Central memory CD4-positive, alpha-beta T cell (primary cell): ENCODE data around the gene ST6GALNAC6.
"Not testable (repeated sequence)": the region's sequence is repeated elsewhere in the genome, so short reads cannot be mapped to it uniquely, and the experiment has no call there.

Source experiments
- DNase-seq: peaks from one replicate; pipeline ENCODE4 v3.0.0; 2022

The ST6GALNAC6 gene

DNA sequence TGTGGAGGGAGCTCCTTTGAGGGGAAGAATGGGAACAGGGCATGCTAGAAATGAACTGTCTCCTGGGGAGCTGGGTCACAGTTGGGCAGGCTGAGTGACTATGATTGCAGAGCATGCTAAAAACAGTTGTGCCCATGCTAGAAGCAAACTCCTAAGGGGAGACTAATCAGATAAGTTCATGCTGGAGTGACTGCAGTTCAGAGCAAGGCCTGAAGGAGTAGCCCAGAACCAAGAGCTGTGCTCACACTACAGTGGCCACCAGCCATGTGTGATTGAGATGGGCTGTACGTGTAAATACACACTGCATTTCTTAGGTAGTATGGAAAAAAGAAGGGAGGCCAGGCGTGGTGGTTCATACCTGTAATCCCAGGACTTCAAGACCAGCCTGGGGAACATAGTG is 11.6 kb downstream of the ST6GALNAC6 start:
- no peak for DNase-seq

DNA sequence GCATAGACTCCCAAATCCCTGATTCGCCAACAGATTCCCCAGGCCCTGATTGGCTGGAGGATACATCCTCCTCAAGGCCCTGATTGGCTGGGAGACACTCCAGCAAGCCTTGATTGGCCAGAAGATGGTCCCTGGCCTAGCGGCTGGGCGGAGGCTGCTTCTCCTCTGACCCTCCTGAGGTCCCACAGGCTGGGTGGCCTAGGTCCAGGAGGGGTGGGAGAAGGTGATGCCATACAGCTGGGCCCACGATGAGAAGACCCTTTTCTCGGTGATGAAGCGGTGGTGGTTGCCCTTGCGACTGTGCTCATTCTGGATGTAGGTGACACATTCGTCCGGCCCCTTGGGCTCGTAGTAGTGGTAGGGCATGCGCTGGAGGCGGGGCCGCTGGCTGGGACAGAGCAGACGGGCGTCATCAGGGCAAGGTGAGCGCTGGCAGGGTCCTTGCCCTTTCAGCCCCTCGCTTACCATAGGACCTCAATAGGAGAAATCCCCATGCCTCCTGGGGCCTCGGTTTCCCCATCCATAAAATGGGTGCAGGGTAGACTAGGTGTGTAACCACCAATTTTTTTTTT is 12.9 kb downstream of the ST6GALNAC6 start:
- DNase-seq = no peak

DNA sequence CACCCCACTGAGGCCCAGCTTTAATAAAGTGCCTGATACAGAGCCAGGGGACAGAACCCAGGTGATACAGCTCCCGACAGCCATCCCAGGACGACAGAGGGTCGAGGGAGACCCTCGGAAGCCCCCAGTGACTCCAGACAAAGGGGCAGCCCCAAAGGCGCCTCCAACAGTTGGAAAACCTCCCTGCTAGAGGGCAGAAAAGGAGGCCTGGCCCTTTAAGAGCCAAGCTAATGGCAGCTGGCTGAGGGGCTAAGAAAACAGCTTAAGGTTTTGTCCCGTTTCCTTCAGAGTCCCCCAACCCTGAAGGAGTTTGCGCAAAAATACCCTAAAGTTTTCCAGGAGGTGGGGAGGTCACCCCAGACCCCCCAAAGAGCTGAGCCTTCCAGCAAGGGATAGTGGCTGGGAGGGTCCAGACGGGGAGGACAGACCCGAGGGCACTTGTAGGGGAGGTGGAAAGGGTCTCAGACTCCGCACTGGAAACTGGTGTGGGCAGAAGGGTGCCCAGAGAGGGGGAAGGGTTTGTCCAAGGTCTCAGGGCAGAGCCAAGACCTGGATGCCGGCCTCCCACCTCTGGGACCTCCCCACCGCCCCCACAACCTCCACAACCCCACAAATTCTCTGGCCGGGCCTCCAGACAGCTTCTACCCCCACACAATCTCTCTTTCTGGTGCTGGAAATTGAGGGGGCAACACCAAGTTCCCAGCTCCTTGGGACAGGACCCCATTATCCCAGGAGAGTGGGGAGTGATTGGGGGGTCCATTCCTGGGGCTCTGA is 13.7 kb downstream of the ST6GALNAC6 start:
- DNase-seq = no peak

DNA sequence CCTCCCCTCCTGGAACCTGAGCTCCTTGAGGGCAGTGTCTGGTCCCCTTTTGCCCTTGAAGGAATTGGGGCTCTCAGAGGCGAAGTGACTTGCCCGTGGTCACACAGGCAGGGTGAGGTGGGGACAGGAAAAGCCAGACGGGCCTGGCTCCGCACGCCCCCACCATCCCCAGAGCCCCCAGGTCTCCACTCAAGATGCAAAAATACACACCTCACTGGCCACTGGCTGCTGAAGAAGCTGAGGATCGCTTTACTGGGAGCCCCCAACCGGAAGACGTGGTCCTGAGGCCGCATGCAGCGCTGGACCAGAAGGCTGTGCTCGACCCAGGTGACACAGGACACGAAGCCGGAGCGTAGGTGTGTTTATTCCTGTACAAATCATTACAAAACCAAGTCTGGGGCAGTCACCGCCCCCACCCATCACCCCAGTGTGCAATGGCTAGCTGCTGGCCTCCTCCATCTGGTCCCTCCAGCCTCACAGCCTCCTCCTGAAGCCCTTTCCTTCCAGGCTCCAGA is 14.4 kb downstream of the ST6GALNAC6 start:
- DNase-seq = no peak

DNA sequence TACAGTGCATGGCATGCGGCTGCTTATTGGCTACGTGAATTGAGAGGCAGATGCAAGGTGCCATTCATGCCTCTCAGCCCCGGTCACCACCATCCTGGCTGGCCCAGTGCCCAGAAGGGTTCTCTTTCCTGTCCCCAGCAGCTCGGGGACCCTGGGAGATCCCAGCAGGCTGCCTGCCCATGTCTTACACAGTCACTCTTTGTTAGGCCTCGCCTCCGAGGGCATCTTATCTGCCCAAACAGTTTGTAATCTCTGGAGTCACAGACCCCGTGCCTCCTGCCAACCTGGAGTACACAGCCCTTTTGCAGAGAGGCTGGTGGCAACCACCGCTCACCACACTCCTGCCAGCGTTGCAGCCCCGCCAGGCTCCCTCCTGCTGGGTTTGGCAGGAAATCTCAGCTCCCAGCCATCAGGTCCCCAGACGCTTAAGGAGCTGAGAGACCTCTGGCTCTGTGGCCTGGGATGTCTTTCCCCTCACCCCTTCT is 14.9 kb downstream of the ST6GALNAC6 start:
- no peak for DNase-seq

DNA sequence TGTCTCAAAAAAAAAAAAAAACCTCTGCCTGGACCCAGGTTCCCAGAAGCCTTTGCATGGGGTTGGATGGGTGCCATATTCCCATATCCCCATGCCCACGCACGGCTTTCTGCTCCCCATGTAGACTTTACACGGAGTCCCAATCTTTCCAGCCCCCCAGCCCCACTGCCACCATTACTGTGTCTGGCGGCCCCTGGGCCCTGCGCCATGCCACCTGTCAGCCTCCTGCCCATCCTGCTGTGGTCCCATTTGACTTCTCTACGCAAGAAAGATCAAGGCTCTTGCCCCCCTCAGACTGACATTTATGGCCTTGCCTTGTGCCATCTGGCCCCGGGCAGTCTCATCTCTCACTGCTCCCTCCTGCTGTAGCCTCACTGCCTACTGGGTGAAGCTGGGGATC is 15.4 kb downstream of the ST6GALNAC6 start:
- DNase-seq = no peak

DNA sequence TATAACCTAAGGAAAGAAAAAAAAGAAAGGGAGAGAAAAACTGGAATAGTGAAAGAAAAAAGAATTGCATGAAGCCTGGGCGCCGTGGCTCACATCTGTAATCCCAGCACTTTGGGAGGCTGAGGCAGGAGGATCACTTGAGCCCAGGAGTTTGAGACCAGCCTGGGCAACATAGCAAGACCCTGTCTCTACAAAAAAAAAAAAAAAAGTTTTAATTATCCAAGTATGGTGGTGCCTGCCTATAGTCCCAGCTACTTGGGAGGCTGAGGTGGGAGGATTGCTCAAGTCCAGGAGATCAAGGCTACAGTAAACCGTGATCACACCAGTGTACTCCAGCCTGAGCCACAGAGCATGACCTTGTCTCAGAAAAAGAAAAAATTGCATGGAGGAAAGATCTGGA is 17.7 kb downstream of the ST6GALNAC6 start:
- not testable (repeated sequence) for DNase-seq

DNA sequence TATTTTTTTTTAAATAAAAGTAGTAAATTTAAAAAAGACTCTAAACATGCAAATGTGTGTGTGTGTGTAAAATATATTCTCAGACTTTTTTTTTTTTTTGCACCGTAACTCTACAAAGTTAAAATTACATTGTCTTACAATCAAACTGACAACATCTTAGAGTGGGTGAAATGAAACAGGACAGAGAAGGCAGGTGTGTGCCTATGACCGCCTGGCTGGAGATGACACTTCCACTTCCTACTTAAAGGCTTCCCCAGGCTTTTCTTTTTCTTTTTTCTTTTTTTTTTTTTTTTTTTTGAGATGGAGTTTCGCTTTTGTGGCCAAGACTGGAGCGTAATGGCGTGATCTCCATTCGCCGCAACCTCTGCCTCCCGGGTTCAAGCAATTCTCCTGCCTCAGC is 19.3 kb downstream of the ST6GALNAC6 start:
- no peak for DNase-seq

DNA sequence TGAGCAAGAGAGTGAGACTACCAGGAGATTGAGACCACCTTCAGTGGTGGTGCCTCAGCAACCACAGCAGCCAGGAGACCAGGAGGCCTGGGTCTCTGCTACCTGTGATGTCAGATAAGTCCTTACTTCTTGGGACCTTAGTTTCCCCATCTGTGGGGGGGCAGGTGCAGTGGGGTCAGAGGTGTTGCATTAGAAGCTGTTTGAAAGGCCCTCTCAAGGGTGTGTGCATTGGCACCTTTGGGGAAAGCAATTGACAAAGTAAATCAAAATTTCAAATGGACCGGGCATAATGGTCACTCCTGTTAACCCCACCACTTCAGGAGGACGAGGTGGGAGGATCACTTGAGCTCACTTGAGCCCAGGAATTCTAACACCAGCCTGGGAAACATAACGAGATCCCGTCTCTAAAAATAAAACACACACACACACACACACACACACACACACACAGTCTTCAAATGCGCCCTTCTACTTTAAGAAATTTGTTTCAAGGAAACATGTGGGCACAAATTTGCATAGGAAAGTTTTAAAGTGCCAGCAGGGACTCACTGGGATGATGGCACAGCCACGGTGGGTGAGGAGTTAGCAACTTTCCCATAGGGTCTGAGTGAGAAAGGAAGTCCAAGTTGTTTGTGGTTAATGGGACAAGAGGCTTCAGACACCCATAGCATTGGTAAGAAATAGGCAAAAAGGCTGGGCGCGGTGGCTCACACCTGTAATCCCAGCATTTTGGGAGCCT is 20.6 kb downstream of the ST6GALNAC6 start:
- DNase-seq = no peak

DNA sequence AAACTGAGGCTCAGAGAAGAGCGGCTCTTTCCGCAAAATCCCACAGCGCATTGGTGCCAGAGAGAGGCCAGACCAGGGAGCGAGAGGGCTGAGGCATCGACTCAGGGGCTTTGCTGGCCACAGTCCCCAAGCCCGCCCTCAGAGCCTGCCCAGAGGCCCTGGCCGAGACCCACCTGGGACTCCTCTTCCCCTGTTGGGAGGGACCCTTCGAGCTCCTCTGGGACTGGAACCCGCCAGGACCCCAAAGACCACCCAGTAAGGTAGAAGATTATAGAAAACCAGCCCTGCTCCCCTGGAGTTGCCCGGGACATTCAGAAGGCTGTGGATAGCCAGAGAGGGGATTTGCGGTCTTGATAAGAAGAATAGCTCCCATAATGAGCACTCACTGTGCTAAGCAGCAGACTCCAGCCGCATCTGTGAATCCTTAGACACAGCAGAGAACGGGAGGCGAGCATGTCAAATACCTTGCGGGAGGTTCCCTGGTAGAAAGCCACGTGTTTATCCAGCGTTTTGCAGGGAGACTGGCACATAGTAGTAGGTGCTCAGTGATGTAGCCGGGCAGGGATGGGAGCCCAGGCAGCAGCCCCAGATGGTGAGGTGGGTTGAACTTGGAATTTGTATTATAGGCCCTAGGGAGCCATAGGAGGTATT is 21.3 kb downstream of the ST6GALNAC6 start:
- no peak for DNase-seq

DNA sequence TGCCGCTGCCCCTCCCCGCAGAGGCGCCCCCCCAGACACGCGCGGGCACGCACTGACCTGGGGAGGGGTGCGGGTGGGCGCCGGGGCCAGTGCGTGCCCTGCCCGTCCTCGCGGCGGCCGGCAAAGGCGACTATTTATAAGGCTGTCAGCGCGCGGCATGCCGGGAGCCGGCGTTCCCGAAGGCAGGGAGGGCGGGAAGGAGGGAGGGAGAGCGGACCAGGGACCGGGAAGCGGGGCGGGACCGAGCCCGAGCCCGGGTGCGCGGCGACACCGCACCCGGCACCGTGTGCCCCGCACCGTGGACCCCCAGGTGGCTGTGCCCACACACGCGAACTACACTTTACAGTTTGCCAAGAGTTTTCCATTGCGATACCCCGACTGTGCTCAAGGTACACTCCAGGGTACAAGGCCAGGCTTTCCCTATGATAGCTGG is 21.8 kb downstream of the ST6GALNAC6 start, which contains the start of gene AK1:
Gene AK1, minus strand, starts transcription at position 110 of the 433 bp plus-strand sequence. CDS start 3,058 bp downstream, outside the sequence.
- no peak for DNase-seq

DNA sequence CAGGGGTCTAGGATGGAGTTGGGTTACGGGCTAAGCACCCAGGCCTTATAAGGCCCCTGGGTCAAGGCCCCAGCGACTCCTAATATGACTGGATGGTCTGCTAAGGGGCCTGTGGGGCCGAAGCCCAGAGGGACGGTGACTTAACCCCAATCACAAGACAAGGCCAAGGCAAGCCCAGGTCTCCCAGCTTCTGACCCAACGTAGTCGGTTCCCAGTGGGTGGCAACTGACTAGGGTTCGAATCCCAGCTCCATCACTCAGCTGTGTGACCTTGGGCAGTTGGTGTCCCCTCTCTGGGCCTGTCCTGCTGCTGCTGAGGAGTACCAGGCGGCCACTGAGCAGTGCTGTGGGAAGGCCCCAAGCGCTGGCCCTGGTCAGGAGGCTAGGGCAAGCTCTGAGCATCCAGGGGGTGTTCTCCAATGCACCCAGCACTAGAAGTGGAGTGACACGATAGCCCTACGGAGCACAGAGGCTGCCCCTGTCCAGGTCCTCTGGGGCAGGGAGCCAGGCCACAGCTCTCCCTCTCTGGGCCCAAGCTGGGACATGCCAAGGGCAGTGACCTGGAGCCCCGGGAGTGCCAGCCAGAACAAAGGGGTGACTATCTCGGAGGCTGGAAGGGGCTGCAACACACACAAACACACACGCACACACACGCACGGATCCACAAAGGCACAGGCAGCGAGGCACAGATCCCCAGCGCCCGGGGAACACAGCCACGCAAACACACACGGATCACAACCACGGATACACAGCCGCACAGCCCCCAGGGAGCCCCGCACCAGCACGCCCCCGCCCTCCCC is 22.4 kb downstream of the ST6GALNAC6 start:
- no peak for DNase-seq

DNA sequence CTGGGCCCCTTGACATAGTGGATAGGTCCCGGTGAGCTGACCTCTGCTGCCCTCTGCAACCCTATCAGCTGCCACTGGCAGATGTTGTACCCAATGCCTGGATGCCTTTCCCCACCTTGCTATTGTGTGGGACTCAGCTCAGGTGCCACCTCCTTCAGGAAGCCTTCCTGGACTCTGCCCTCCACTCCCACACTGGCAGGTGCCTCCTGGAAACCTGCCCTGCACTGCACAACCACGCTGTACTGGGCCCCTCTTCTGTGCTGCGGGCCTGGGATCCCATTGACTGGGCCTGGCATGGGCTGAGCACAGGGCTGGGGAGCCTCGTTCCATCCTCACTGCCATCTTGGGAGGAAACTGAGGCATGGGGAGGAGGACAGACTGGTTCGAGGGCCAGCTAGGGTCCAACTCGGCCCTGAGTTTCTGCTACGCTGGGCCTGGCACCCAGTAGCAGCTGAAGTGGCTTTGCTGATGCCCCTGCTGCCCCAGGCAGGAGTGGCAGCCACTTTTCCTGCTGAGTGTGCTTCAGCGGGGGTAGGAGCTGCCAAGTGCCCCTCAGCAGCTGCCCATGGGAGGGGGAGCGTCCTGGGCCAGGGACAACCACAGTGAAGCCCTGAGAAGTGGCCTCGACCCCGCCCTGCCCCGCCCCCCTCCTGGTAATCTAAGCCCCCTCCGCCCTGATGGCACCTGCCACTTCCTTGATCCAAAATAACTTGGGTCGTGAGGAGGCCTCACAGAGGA is 23.2 kb downstream of the ST6GALNAC6 start:
- no peak for DNase-seq

DNA sequence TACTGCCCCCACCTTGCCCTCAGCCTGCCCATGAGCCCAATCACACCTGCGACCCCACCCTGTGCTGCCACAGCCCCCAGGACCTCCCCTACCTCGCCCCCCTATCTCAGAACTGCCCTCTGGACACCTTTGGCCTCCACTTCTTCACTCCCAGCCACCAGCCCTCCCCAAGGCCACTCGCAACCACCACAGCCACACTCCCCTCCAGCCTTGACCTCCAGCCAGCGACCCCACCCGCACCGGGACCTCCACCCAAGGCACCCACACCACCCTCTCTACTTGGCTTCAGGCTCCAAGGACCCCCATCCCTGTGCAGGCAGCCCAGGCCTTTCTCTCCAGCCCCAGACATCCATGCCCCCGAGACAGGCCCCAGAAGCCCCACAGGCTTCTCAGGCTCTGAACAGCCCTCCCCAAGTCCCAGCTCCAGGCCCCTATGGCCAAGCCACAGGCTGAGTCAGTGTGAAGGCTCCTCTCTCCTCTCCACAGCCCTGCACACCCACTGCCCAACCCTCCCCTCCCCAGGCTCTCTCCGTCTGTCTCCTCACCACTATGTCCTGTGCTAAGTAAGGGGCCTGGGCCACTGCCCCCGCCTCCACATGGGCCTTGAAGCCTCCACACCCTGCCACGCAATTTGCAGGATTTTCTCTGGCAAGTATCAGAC is 24.0 kb downstream of the ST6GALNAC6 start:
- DNase-seq = no peak

DNA sequence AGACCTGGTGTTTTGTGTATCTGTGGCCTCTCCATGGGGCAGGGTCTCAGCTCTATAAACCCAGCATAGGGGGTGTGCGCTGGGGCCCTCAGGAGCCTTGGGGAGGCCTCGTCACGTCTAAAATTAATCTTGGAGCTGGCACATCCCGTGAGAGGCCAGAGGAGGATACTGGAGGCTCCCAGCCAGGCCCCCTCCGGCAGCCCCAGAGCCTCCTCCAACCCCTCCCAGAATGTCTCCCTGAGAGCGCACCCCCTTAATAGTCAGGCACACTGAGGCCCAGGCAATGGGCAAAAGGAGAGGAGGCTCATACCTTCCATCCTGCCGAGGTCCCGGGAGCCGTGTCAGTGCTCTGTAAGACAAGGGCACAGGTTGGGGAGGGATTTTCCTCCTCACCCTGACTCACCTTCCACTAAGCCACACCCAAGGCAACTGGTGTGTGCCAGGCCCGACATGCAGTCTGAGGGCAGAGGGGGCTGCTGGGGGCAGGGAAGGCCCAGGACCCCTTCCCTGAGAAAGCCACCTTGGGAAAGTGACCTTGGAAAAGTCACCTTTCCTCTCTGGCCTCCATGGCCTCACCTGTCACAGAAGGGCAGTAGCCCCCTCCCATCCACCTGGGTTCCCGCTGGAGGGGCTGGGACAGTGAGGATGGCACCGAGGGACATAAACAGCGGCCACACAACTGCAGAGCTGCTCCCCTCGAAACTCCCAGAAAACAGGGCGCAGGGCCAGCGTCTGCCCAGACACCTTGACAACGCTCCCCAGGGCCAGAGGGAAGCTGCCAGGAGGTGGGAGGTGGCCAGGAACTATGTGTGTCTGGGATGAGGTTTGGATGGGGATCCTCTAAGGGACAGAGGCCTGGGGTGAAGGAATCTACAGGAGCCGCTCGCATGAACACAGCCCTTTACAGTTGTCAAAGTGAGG is 24.8 kb downstream of the ST6GALNAC6 start:
- DNase-seq = no peak

DNA sequence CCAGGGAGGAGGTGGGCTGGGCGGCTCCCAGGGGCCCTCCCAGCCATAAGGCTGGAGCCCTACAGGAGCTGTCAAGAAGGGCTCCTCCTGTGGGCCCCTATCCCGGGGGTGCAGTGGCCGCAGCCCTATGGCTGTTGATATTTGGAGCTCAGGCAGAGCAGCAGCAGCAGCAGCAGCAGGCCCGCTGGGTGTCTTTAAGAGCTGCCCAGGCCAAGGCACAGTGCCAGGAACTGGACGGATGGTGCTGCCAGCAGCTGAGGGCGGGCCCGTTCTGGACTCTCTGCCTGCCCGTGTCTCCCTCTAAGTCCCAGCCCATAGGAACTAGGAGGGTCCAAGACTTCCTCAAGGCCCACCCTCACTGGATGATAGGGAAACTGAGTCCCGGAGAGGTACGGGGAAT is 25.5 kb downstream of the ST6GALNAC6 start:
- no peak for DNase-seq

DNA sequence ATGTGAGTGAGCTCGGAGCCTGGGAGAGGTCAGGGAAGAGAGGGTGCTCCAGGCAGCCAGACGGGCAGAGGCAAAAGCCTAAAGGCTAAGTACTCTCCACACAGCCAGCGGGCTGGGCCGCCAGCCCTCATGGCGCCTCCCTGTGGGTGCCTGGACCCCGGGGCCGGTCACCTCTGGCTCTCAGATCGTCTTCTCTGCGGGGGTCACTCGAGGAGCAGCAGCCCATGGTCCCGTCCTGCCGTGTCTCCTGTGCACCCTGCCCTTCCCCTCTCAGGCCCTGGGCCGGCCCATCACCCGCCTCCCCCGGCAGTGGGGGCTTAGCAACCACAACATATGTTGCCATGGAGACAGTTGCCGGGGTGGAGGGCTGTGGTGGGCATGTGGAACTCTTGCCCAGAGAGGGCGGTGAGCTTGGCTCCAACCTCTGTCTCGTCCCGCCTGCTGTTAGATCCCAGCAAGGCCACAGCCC is 26.1 kb downstream of the ST6GALNAC6 start:
- no peak for DNase-seq

DNA sequence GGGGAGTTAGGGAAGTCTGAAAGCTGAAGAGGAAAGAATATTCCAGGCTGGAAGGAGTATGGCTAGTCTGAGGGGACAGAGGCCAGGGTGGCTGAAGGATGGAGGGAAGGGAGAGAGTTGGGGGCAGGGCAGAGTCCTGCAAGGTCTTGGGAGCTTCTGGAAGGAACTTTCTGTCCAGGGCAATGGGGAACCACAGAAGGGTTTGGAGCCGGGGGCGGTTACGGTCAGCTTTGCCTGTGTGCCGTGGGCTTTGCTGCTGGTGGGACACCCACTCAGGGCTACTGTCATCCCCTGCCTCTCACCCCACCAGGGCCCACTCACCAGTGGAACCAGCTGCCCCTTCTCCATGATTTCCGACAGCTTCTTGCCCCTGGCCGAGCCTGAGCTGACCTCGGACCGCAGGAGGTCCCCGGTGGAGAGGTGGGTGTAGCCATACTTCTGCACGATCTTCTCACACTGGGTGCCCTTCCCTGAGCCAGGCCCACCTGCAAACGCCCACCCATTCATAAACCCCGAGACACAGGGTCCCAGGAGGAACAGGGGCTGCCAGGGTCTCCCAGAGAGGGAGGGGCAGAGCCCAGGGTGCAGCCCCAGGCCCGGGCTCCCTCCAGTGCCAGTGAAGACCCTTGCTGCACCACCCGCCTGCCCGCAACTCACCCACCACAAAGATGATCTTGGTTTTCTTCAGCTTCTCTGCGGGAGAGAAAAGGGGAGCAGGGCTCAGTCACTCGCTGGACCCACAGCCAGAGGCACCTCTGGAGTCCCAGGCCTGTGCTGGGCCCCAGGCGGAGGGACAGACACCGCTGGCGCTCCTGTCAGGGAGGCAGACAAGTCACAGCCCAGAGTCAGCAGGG is 26.8 kb downstream of the ST6GALNAC6 start:
- no peak for DNase-seq
